GM18867 (cell line): ENCODE data around the gene SCUBE2.
"Not testable (repeated sequence)": the region's sequence is repeated elsewhere in the genome, so short reads cannot be mapped to it uniquely, and the experiment has no call there.

Experiments
- ATAC-seq: cut with Tn5 transposase; IDR thresholded peaks from one replicate; pipeline ENCODE4 v1.9.1; 2021; ENCODE audit warnings: mild to moderate bottlenecking, moderate library complexity; ENCODE audit not compliant: unreplicated experiment

The SCUBE2 gene

DNA sequence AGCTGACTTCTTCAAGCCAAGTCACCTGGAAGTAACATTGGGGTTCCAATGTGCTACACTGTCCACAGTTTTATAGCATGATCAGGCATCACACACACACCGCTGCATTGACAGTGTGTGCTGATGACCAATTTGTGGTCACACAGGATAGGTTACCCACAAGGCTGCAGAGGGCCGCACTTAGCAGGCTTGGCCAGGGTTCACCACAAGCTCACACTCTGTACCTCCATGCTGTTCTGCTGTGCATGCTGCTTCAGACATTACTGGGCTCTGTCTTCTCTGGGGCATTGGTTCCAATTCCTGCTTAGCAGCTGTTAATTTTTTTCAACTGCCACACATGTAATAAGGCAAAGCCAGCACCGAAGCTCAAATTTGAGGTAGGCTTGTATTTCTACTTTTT, 76.6 kb downstream of the SCUBE2 start:
- ATAC-seq, result no peak

DNA sequence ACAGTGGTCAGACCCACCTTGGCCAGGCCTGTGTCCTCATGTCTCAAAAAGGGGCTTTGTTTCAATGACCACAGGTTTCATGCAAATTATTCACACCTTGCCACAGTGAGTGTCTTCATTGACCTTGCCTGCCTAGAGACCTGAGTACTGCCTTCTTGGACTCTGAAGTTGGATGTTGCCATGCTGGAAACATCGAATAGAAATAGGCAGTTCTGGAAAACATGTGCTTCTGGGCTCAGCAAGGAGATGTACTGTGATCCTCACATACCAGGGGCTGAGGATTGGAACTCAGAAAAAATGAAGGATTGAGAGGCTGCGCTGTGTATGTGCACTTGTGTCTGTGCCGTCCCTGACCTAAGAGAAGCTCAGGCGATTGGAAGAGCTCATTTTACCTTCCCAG, 78.0 kb downstream of the SCUBE2 start:
- no peak for ATAC-seq

DNA sequence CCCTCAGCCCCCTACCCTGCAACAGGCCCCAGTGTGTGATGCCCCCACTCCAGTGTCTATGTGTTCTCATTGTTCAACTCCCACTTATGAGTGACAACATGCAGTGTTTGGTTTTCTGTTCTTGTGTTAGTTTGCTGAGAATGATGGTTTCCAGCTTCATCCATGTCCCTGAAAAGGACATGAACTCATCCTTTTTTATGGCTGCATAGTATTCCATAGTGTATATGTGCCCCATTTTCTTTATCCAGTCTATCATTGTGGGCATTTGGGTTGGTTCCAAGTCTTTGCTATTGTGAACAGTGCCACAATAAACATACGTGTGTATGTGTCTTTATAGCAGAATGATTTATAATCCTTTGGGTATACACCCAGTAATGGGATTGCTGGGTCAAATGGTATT, 81.9 kb downstream of the SCUBE2 start:
- not testable (repeated sequence) for ATAC-seq

DNA sequence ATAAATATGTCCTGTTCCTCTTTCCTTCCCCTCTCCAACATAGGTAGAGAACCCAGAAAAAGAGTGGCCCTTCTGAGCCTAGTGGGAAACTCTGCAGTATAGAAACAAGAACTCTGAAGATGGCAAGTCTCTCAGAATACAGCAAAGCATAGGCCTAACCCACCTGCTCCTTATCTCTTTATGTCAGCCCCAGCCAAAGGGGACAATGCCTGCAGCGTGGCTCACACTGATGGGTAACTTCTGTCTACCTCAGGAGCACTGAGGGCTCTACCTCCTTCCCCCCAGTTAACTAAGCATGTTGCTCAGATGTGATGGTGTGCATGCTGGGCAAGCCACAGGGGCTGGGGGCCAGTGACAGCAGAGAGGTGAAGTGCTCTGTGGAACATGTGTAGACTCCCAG, 82.7 kb downstream of the SCUBE2 start:
- ATAC-seq, result no peak

DNA sequence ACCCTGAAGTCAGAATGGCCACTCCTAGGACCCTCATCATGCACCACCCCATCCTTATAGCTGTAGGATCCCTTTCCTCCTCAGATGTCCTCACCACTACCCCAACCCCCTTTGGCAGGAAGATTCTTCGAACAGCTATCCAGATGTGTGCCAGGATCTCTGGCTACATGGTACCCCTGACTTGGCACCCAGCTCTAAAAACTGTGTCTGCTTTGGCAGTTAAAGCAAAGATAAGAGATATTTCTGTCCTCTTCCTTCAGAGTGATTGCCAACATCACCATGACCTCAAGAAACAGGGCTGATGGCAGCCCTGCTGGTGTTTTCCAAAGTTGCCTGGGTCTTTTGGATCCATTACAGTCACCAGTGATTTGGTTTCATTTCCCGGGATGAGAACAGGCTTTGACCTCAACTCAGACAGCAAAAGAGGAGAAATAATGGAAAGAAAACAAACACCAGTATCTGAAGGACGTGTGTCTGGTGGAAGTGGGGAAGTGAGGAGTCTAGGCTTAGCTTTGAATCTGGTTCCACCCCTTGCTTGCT, 83.3 kb downstream of the SCUBE2 start:
- ATAC-seq, result no peak

DNA sequence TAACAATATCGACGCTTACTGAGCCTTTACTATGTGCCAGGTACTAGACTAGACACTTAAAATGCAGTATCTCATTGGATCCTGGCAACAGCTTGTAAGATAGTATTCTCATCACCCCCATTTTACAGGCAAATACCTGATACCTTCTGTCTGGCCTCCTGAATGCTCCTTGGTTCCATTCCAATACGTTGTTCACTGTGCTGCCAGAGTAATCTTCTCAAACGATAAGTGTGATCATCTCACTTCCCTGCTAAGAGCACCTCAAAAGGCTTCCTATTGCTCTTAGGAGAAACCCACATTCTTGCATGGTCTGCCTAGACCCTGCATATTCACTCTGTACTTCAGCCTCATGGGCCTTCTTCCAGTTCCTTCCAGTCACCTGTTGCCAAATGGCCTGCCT, 86.3 kb downstream of the SCUBE2 start:
- ATAC-seq, result no peak

DNA sequence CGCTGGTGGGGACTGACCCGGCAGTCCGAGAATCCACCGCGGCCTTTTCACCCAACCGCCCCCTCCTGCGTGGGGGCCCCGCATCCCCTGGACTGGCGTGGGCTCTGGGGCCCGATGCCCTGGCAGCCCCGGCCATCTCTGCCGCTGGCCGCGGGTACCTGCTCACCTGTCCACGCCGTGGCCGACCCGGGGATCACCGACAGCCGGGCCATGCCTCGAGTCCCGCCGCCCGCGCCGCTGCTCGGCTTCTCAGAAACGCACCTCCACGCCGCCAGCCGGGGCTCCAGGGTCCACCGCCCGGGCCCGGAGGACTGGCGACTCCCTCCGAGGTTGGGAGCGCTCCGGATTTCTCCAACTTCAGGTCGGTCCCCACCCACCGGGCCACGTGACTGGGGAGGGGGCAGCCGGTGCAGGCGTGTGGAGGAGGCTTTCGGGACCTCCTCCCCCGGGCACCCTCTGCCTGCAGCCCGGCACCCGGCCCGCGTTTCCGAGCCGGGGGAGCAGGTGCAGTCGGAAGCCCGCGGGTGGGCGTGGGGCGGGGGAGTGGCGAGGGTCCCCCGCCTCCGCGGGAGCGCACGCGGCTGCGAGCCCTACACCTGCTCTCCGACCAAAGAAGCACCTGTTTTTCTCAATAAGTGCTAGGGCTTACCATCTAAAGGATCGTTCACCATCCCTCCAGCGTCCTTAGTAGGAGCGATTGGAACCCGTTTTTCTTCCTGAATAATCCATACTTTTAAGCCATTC, 87.0 kb downstream of the SCUBE2 start:
- no peak for ATAC-seq

DNA sequence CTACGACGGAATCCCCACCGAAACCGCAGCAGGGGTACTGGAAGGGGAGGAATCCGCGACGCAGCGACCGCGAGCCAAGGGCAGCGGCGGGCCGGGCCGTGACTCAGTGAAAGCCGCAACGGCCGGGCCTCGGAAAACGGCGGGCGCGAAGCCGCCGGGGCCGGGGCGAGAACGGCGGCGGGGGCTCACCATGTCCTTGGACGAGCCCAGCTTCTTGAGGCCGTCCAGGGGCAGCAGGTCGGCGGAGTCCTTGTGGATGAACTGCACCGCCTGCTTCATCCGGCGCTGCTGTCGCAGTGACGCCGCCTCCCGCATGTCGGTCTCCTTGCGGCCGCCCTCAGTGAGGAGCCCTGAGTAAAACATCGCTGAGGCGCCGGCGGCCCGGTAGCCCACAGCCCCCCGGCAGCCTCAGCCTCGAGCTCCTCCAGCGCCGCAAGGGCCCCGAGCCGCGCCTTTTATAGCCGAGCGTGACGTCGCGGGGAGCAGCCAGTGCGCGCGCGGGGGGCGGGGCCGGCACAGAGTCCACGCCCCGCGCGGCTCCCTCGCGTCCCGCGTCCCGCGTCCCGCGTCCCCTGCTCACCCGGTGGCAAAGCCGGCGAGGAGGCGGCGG, 87.7 kb downstream of the SCUBE2 start, which contains the start of gene NRIP3:
Gene NRIP3 (minus strand): TSS at position 429 of the 610 bp plus-strand sequence. CDS start 66 bp downstream, at position 363.
- no peak for ATAC-seq

DNA sequence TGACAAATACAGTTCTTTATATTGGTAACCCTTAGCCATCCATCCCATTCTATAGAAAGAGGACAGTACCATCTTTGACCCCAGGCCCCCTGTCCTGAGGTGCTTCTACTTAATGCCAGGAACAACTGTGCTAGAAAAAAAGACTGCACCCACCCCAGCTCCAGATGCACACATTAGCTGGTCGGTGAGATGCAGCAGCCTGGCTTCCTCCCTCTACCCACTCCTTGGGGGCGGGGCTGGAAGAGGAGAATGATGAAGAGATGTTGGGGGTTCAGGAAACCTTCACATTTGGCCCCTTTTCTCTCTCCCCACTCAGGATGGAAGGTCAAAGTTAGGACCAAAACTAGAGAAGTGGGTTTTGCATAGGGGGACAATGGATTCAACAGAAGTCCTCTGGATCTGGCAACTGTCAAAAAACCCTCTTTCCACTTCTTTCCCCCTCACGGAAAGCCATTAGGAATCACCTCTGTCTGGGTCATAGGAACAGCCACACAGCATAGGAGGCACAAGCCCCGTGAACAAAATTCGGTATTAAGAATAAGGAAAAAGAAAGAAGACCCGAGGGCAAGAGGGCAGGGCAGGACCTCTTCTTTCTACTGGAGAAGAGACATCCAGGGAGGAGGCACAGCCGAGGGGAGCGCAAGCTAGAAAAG, 88.4 kb downstream of the SCUBE2 start:
- no peak for ATAC-seq

DNA sequence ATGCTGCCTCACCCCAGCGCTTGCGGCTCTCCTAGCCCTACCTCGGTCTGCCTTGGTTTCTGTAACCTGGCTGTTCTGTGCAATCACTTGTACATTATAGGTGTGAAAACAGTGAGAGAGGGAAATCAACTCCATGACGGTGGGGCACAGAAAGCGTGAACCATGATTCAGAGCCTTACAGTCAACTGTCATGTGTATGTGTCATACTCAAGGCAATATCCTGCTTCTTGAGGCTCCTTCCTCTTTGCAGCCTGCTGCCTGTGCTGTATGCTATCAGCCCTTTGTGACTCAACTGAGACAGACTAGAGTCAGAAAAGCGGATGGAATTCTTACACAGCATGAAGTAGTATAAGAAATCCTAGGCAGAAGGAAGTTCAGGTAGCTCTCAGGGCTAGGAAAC, 89.7 kb downstream of the SCUBE2 start:
- no peak for ATAC-seq

DNA sequence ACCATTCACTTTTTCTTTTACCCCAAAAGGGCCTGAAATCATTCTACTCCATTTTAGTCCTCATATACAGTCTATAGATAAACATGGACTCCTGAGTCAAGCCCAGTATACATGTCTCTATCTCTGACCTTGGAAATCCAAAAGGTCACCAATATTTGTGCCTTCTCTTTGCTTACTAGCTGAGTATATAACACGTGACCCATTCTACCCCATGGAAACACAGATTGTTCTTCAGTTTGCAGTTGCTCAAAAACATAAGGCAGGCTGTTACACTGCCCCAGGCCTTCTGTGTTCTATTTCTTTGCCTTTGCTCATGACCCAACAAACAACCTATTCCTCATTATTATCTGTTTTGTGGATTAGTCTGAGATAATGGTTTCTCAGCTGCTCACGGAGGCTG, 93.4 kb downstream of the SCUBE2 start:
- no peak for ATAC-seq

DNA sequence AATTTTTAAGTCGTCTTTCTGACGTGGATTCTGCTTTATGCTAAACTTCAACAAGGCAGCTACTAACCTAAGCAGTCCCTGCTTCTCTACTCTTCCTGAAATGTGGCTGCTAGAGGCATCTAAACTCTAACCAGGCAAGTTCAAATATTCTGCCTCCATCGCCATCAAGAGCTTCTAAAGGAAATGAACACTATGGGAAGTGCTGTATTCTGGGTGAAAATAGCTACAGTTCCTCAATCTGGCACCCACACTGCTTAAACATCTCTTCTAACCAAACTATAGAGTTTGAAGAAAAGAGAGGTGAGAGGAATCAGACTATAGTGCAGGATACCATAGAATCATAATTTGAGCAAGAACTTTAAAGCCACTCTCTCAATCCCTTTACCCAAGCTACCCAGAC, 93.9 kb downstream of the SCUBE2 start:
- ATAC-seq, result no peak

DNA sequence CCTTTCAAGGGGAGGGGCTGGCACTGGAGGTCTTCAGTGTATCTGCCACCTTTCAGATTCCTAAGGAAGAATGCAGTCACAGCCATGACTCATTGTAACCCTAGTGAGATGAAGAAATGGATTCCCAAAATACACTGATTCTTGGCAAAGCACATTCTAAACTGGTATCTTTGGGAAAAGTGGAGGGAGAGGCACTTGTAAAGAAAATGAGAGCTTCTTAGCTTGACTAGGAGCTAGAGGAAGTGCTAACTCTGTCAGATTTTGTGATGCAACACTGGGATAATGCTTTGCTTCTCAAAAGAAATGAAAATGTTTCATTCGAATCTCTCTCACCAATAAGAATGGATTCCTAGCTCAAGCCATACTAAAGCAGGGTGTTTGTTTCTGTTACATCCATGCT, 101.9 kb downstream of the SCUBE2 start:
- no peak for ATAC-seq

DNA sequence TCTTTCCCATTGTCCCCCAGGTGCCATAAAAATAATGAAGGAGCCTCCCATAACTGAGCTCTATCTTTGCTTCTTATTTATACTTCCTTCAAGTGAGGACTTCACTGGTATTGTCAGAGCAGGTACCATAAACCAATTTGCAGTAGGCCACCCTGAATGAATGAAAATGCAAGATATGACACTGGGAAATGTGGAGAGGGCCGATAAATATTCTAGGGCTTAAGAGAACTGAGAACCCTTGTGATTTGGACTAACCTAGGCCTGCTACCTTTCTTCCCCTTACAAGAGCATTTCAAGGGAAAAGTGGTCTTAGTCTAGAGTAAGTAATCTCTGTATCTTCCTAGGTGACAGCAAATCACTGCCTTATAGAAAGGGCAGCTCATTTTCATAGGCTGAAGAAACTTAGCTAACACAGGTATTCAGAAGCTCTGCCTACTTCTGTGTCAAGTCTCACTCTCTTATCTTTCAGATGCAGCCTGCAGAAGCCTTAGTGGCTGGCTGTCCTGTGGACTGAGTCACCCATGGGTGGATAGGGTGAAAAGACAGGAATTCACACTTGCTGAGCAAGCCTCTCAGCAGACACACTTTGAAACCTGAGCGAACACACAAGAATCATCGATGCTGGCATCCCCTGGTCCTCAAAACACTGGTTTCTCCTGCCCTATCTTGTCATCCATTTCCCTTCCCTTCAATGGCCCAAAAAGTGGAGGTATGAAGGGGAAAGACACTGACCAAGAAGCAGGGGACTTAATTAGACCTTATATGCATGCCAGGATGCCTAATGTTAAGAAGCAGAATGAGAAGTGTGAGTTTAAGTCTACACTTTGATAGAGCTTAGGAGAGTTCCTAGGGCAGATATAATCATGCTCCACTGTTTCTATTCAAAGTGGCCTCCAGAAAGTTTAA, 102.8 kb downstream of the SCUBE2 start:
- no peak for ATAC-seq

DNA sequence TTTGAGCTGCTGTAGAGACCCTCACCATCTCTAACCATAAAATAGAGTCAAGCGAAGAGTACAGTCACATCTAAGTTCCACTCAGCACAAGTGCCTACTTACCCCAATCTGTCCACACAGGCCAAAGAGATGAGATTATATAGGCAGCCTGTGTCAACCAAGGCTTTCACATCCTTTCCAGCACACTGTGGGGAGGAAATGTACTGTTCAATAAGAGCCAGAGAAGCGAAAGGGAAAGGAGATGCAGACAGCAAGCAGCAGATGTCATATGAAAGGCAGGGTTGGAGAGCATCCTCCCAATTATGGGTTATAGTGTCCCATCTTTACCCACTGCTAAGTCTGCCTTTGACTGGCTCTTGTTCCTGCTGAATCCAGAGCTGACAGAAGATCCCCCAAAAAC, 104.0 kb downstream of the SCUBE2 start:
- ATAC-seq, result no peak

DNA sequence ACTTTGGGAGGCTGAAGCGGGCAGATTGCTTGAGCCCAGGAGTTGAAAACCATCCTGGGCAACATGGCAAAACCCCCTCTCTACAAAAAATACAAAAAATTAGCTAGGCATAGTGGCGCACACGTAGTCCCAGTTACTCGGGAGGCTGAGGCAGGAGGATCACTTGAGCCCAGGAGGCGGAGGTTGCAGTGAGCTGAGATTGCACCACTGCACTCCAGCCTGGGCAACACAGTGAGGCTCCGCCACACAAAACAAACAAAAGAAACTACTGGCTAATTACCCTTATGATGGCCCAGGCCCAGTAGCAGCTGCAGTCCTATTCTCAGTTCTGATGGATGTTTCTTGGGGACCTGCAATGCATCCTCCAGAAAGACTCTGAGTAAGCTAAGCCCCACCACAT, 104.6 kb downstream of the SCUBE2 start:
- not testable (repeated sequence) for ATAC-seq

DNA sequence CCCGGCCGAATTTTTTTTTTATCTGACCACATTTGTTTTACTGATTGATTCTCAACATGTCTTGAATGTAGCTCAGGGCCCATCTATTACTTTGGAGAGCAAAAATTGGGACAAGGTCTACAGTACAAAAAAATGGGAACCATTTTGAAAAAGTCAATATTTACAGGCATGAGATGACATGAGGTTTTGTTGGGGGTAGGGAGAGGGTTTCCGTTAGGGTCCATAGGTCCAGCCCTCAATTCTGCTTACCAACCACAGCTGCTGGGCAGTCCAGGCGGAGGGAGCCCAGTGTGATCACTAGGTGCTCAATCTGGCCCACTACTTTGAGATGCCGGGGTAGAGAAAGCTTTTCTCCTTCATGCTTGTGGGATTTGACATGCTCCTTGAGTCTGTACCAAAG, 105.9 kb downstream of the SCUBE2 start:
- ATAC-seq, result no peak

DNA sequence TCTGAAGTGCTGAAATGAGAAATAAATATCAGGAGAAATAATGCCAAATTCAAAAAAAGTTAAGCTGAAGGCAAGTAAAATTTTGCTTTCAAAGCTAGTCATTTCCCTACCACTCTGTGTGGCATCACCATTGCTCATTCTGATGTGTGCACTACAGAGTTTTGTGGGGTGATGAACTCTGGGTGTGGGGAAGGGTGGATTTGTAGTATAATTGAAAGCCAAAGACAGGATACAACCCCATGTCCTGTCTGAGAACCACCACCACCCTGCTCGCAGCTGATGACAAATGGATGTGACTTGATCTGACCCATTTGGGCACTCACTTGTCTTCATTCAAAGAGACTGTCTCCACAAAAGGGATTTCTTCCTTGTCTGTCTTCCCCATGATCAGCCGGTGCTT, 107.8 kb downstream of the SCUBE2 start:
- ATAC-seq, result no peak

DNA sequence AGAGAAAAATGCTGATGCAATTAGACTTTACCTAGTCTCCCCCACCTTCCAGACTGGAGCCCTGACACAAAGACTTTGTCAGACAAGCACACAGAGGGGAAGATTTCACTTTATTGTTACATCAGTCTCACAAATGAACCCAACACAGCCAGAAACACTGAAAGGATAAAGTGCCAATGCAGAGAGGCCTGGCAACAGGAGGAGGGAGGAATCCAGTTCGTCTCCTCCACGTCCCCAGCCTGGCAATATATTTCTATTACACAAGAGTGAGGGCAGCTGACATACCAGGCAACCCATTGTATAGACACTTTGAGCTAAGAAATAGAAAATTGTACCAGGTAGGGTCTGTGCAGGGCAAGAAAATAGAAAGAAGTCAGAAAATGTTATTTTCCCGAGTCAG, 110.9 kb downstream of the SCUBE2 start:
- ATAC-seq, result no peak

DNA sequence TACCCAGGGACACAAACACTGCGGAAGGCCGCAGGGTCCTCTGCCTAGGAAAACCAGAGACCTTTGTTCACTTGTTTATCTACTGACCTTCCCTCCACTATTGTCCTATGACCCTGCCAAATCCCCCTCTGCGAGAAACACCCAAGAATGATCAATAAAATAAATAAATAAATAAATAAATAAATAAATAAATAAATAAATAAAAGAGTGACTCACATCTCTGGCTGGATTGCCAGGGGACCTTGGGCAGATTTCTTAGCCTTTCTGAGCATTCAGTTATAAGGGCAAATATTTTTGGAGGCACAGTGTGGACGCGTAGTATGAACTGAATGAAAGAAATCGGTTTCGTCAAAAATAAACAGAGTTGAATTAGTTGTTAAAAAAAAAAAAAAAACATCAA, 112.0 kb downstream of the SCUBE2 start:
- ATAC-seq, result not testable (repeated sequence)

DNA sequence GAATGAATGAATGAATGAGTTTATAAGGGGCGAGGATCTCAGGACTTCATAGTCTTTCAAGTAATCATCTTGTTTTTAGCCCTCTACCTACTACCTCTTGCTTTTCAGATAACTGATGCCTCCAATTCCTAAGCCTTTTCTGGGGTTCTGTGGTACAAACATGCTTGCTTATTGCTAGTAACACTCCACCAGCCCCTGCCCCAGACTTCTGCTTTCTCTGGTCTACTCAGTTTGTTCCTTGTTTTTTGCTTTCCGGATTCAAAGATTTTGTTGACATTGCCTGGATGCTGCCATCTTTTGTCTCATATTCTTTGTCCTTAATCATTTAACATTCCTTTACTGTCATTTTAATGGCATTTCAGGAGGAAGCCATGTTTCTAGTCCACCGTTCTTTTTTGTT, 118.3 kb downstream of the SCUBE2 start:
- no peak for ATAC-seq
